HG03521 (cell line): ENCODE data around the gene EGLN1.

Experiments used
- ATAC-seq: cut with Tn5 transposase; IDR thresholded peaks from one replicate; pipeline ENCODE4 v1.9.1; 2021; ENCODE audit warnings: mild to moderate bottlenecking, moderate library complexity; ENCODE audit not compliant: unreplicated experiment

EGLN1 gene

GRCh38 chr1:231422798-231423309 is 767 bp upstream of the EGLN1 start:
- ATAC-seq, result no peak

- ATAC-seq, result peak; percentile 30
These were observed 529 bp downstream of the EGLN1 start for GRCh38 chr1:231421546-231421970.

GRCh38 chr1:231420959-231421545 is 1.0 kb downstream of the EGLN1 start:
- peak; percentile 9 for ATAC-seq

GRCh38 chr1:231420299-231420958 is 1.7 kb downstream of the EGLN1 start:
- ATAC-seq, result no peak

- ATAC-seq, result no peak
These were observed 2.3 kb downstream of the EGLN1 start for GRCh38 chr1:231419738-231420298.

GRCh38 chr1:231419147-231419546 is 2.9 kb downstream of the EGLN1 start:
- ATAC-seq, result no peak

- ATAC-seq, result no peak
These were observed 3.4 kb downstream of the EGLN1 start for GRCh38 chr1:231418741-231419107.

GRCh38 chr1:231418101-231418740 is 3.9 kb downstream of the EGLN1 start:
- ATAC-seq, result no peak

- ATAC-seq, result no peak
These were observed 4.6 kb downstream of the EGLN1 start for GRCh38 chr1:231417513-231417912.

GRCh38 chr1:231416901-231417300 is 5.2 kb downstream of the EGLN1 start:
- no peak for ATAC-seq

- no peak for ATAC-seq
These were observed 7.0 kb downstream of the EGLN1 start for GRCh38 chr1:231415018-231415583.

GRCh38 chr1:231414260-231415016 is 7.6 kb downstream of the EGLN1 start:
- no peak for ATAC-seq

- ATAC-seq, result no peak
These were observed 8.4 kb downstream of the EGLN1 start for GRCh38 chr1:231413749-231414082.

GRCh38 chr1:231411036-231411531 is 11.0 kb downstream of the EGLN1 start:
- ATAC-seq, result no peak

GRCh38 chr1:231410036-231410612 is 12.0 kb downstream of the EGLN1 start:
- no peak for ATAC-seq

GRCh38 chr1:231408528-231409094 is 13.5 kb downstream of the EGLN1 start:
- no peak for ATAC-seq

- ATAC-seq, result no peak
These were observed 14.3 kb downstream of the EGLN1 start for GRCh38 chr1:231407547-231408396.

- ATAC-seq, result no peak
These were observed 15.0 kb downstream of the EGLN1 start for GRCh38 chr1:231407049-231407448.

- ATAC-seq, result no peak
These were observed 17.8 kb downstream of the EGLN1 start for GRCh38 chr1:231404318-231404717.
